ENCODE results near the gene ARV1.
"Not testable (repeated sequence)": the region's sequence is repeated elsewhere in the genome, so short reads cannot be mapped to it uniquely, and the experiment has no call there.

ARV1 gene

GRCh38 chr1:231020139-231020601, 41.3 kb downstream of the ARV1 start:
- DNase-seq = no peak

GRCh38 chr1:231020816-231021215, 41.9 kb downstream of the ARV1 start:
- DNase-seq = no peak

- DNase-seq = no peak
These were observed 42.7 kb downstream of the ARV1 start for GRCh38 chr1:231021540-231022031.

GRCh38 chr1:231022543-231022942, 43.6 kb downstream of the ARV1 start:
- DNase-seq = not testable (repeated sequence)

DNA sequence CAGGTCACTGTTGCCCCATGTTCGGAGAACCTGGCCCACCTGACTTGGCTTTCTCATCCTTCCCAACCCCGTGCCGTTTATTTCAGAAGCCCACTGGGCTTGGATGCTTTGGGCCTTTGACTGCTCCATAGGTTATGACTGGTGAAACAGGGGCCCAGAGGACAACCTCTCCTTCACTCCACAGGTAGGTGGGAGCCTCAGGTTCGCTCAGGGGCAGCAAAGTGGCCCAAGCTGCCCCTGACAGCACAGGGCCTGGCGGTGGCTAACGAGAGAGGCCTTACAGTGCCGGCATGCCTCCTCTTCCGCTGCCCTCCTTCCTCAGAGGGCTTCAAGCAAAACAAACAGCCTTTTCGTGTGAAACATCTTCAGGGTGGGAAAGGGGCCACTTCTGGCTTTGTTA, 44.3 kb downstream of the ARV1 start:
- no peak for DNase-seq

DNA sequence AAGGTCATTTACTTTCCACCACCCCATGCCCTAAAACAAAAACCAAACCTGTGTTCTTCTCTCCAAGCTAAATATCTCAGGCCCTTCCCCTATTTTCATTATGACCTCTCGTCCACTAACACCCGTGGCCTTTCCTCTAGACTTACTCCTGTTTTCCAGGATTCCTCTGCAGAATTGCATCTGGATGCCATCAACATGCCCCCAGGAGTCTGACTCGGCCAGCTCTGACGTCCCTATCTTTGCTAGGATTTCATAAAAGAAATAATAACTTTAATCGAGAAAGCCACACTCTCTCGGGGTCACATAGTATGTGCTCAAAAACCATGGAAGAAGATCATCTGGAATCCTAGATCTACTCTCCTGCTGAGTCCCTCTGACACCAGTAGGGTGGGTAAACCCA, 47.7 kb downstream of the ARV1 start:
- DNase-seq = no peak

GRCh38 chr1:231027136-231027925, 48.4 kb downstream of the ARV1 start:
- DNase-seq = no peak

GRCh38 chr1:231027971-231028370, 49.1 kb downstream of the ARV1 start:
- DNase-seq = no peak

DNA sequence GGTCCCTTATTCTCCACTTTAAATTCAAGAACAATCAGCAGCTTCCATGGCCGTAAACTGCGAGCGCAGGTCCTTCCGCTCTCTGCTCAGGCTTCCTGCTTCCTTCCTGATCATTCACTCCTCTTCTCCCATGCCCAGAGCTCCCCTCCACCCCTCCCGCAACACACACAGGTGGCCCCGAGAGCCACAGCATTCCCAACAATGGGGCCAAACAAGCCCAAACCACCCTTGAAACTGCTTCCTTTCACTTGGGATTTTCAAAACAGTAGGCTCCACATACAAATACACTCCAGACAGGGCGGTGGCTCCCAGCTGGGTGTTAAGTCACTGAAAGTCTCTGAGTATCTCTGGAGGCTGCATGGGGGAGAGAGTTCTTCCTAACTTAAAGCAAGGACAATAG, 49.8 kb downstream of the ARV1 start:
- no peak for DNase-seq

DNA sequence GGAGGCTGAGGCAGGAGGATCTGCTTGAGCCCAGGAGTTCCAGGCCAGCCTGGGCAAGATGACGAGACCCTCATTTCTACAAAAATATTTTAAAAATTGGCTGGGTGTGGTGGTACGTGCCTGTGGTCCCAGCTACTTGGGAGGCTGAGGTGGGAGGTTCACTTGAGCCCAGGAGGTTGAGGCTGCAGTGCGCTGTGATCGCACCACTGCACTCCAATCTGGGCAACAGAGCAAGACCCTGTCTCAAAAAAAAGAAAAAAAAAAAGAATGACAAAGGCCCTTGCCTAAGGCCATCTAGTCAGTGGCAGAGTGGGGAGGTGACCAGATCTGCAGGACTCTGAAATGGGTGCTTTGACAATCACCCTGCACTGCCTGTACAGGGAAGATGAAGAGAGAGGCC, 50.4 kb downstream of the ARV1 start:
- DNase-seq = not testable (repeated sequence)

- DNase-seq = no peak
These were observed 50.9 kb downstream of the ARV1 start for GRCh38 chr1:231029841-231030240.

GRCh38 chr1:231032963-231033362, 54.1 kb downstream of the ARV1 start:
- no peak for DNase-seq

DNA sequence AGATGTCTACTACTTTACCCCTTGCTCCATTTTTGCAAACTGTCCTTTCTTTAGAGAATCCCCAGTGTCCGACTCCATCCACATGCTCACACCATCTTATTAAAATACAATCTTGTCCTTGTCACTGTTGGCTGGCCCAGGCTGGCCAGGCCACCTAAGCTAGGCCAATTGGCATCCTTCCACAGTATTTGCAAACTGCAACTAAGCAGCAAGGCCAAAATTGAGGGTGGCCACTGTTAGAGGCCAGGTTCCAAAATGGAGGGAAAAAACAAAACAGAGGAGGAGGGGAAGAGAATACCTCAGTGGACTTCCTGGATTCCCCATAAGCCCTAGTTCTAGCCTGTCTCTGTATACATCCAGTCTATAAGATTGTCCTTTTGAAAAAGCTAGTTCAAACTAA, 56.9 kb downstream of the ARV1 start:
- DNase-seq = no peak

- DNase-seq = no peak
These were observed 57.5 kb downstream of the ARV1 start for GRCh38 chr1:231036416-231036815.

DNA sequence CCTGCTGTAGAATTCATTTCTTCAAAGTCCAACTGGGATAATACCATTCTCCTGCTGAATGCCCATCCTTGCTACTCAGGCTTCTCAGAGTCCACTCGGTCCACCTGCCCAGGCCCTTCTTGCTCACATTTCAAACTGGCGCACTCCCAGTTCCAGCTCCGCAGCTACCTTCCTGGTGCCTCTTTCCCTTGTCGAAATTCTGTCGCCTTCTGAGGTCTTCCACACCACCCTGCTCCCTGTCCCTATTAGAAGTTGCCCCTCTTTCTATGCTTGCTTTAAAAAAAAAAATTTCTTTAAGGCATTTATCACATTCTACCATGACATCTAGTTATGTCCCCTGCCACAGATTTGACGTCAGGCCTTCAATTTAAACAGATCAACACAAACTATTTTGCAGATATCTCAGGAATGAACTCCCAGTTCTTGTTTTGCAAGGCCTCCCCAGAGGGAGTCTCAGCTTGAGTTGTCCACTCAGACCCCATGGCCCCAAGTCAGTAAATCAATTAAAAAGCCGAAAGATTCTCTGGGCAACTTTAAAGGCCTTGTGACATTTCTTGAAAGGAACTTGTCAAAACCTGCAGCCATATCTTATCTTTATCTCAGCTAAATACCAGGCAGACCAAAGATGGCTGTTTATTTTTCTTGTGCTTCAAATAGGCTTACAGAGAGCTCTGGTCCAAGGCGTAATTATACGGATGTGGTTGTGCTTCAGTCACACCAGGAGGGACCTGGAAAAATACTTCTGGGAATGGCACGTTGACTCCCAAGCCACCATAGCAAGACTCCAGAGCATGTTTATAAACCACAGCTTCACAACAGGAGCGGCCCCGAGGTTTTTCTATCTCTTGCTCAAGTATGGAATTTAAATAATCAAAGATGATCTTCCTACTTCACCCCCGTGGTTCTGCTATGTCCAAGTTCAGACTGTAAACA, 59.0 kb downstream of the ARV1 start:
- DNase-seq = no peak

- peak in 1 of 2 experiments; percentile 5 for DNase-seq
These were observed 60.5 kb downstream of the ARV1 start for GRCh38 chr1:231039161-231040018.

DNA sequence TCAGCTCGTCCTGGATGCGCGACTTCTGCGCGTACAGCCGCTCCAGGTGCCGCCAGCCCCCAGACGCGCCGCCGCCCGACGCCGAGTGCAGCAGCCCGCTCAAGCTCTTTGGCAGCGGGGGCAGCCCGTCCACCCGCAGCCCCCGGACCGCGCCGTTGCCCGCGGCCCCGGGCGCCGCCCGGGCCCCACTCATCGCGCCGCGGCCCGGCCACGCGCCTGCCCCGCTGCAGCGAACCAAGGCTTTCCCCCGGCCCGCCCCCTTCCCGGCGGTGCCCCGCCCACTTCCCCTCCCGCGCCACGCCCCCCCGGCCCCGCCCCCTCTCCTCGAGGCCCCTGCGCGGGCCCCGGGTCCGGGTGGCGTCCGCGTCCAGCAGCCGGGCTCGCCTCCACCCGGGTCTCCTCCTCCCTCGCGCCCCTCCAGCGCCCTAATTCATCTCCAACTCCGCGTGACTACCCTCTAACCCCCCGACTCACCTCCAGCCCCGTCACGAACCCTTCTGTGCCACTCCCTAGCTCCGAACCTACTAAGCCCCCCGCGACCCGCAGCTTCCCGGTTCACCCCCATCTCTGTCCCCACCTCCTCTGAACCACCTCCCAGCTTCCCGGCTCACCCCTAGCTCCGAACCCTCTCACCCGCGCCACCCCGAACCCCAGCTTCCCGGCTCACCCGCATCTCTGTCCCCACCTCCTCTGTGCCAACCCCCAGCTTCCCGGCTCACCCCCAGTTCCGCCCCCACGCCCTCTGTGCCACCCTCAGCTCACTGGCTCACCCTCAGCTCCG, 61.3 kb downstream of the ARV1 start, which contains the start of gene FAM89A:
Gene FAM89A, minus strand, starts transcription at position 236 of the 781 bp plus-strand sequence. Its CDS starts 43 bp downstream, at position 193.
- no peak for DNase-seq

DNA sequence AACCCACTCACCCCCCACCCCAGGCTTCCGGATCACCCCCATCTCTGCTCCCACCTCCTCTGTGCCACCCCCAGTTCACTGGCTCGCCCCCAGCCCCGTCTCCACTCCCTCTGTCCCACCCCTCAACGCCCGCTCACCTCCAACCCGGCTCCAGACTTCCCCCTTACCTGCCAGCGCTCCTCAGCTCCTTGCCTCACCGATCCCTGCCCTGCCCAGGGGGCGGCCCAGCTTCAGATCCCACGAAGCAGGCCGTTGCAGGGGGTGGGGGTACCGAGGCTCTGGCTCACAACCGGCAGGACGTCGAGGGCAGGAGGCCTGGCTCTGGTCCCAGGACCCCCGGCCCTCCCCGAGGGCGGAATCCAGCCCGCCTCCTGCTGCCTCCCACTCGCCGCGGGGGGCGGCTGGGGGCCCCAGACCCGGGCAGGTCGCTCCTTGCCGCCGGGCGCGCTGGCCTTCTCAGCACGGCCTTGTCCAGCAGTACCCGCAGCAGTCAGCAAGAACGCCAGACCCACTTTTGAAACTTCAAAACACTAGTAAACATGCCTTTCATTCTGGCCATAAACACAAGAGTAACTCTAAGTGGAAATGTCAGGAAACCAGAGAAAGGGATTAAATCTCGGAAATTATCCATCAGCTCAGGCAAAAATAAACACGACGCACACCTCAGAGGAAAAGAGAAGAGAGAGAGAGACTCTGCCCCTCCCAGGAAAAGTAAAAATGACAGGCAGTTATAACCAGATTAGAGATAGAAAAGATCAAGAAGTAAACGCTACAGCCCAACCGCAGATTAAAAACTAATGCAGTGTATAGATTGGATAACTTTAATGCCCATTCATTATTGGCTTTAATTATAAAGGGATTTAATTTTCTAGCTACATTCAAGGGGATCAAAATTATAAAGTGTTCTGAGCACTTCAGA, 62.2 kb downstream of the ARV1 start:
- DNase-seq = no peak

GRCh38 chr1:231041719-231042261, 62.9 kb downstream of the ARV1 start:
- no peak for DNase-seq

DNA sequence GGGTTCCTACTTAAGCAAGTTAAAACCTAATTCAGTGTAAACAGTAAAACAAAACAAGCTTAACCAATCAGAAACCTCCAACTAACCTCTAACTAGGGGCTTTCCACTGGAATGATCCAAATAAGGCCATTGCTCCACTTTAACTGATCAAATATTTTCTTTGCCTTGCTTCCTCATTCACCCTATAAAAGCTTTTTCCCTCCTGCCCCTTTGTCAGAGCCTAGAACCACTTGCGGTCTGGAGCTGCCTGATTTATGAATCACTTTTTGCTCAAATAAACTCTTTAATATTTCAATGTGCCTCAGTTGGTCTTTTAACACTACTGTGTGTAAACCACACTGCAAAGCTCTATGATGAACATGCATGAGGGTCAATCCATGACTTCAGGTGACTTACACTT, 65.7 kb downstream of the ARV1 start:
- DNase-seq = no peak
